T-helper 22 cell (primary cell): Measurements from ENCODE around the gene RPL32.
"Not testable (repeated sequence)": the region's sequence is repeated elsewhere in the genome, so short reads cannot be mapped to it uniquely, and the experiment has no call there.

Experiments
- DNase-seq: peaks from one replicate; pipeline ENCODE4 v3.0.0-alpha.2; 2020; ENCODE audit warnings: low read depth

Gene RPL32

GRCh38 chr3:12868039-12869034 is 27.0 kb upstream of the RPL32 start:
- peak; percentile 21 for DNase-seq

DNA sequence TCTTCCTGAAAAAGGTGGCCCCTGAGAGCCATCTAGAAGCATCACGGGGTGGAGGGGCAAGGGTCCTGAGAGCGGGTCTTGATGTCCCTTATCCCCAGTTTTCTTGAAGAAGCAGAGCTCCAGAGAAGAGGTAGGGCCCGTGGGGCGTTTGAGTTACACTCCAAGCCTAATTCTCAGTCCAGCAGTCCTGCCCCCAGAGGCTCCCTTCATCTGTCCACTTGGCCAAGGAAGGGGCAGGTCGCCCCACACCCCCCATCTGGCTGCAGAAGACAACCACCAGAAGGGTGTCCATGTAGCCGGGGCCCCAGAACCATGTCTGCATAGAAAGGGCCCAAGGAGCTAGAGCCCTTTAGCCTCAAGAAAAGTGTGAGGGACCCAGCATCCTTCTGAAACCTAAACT is 25.5 kb upstream of the RPL32 start:
- DNase-seq = no peak

DNA sequence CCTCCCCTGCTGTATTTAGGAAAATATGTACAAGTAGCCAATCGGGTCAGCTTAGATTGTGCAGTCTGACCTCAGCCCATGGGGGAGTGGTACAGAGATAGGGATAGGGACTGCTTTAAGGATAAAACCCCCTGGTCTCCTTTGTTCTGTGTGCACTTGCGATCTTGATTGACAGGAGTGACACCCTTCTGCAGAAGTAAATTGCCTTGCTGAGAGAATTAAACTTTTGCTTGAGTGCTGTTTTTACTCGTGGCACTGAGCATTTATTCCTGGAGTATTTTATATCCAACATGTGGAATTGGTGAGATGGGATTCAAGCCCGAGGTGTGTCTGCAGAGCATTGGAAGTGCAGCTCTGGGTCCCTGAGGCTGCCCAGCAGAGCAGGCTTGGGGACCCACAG is 23.9 kb upstream of the RPL32 start:
- DNase-seq = no peak

DNA sequence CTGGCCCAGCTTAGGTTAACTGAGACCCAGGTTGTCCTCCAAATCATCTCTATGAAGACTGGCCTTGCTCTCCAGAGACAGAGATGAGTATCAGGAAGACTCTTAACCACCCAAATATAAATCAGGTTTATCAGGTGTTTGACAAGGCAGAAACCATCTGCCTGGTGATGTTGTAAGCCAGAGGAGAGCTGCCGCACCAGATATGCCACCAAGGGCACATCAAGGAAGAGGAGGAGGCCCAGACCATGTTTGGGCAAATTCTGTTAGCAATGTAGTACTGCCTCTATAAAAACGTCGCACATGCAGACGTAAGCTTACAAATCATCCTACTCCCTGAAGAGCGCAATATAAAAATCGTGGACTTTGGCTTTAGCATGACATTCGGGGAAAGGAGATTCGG is 21.0 kb upstream of the RPL32 start:
- no peak for DNase-seq

GRCh38 chr3:12861611-12862010 is 20.2 kb upstream of the RPL32 start:
- no peak for DNase-seq

- no peak for DNase-seq
These were observed 18.5 kb upstream of the RPL32 start for GRCh38 chr3:12859840-12860239.

- DNase-seq = no peak
These were observed 15.3 kb upstream of the RPL32 start for GRCh38 chr3:12856626-12857025.

DNA sequence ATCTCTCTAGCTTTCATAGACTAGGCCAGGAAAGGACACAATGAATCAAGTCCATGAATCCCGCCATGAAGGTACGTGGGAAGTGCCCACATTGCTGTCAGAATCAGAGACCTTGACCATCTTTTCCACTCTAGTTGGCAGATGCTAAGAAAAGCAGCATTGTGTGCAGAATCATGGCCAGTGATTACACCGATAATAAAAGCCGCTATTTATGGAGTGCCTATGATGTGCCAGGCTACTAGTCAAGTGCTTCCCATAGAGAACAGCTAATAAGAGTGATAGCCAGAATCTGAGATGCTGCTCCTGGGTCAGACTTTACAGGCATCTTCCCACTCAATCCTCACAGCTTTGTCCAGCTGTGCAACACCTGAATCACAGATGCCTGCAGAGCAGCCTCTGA is 13.2 kb upstream of the RPL32 start:
- DNase-seq = no peak

DNA sequence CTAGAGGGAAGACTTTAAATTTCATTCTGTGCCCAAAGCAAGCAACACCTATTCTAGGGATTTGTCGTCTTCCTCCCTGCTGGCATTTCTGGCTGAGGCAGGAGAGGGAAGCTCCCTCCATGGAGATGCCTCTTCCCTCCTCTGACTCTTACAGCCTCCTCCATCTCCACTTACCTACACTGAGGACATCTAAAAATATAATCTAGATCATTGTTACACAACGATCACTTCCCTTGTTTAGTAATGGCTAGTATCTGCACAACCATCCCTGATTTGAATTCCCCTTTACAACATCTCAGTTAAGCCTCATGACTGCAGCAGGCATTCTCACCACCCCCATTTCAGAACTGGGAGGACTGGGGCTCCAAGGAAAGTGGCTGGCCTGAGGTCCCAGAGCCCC is 12.5 kb upstream of the RPL32 start:
- DNase-seq = not testable (repeated sequence)

DNA sequence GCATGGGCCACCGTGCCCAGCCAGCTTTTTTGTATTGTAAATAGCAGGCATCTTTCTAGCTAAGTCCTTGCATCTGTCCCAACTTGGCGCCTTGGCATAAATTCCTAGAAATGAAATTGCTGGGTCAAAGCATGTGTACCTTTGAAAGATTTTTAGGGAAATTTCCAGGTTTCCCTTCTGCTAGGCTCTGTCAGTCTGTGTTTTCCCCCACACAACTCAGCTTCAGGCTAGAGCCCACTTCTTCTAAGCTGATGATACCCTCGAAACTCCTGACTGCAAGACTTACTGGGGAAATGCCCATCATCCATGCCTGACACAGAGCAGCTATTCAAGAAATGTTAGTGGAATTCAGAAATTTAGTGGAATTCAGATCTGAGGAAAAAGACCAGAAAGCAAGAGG is 10.8 kb upstream of the RPL32 start:
- DNase-seq = no peak

- no peak for DNase-seq
These were observed 4.4 kb upstream of the RPL32 start for GRCh38 chr3:12845811-12846210.

- DNase-seq = no peak
These were observed 1.1 kb upstream of the RPL32 start for GRCh38 chr3:12842469-12842868.

- no peak for DNase-seq
These were observed 584 bp upstream of the RPL32 start for GRCh38 chr3:12841970-12842328.

- peak; percentile 8 for DNase-seq
These were observed 695 bp downstream of the RPL32 start for GRCh38 chr3:12840591-12841148.

DNA sequence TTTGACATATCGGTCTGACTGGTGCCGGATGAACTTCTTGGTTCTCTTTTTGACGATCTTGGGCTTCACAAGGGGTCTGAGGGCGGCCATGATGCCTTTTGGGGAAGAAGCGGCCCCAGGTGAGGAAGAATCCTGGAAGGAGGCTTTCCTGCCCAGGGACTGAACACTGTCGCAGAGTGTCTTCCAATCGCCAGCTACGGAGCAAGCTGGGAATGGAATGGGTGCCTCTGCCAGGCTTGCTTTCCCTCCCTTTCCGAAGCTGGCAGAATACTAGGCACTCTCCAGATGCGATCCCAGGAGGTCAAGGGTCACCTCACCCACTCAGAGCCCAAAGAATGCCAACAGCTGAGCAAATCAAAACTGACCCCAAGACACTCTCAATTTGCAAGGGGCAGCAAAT is 1.2 kb downstream of the RPL32 start:
- DNase-seq = not testable (repeated sequence)

DNA sequence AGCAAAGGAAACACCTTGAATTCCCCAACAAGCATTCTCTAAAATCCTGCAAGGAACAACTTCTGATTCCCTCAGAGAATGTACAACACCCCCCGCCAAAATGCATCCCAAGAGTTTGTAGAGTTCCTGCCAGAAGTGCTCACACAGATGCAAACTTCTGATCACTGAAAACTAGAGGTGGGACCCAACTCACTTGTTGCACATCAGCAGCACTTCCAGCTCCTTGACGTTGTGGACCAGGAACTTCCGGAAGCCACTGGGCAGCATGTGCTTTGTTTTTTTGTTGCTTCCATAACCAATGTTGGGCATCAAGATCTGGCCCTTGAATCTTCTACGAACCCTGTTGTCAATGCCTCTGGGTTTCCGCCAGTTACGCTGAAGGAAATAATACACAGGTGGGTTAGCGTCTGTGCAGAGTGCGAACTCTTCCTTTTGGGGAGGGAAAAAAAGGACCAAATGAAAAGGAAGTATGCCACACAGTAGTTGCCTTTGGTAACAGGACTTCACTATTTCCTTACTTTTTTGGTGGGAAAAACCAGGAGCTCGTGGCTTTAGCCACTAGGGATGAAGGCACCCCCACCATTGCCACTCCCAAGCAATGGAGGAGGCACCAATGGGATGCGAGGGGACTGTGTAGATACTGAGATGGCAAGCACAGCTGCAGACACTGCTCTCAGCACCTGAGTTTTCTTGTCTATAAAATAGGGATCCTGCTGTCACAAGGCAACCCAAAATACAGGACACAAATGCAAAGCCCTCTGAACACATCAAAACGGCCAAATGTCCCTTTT is 2.0 kb downstream of the RPL32 start:
- DNase-seq = no peak

DNA sequence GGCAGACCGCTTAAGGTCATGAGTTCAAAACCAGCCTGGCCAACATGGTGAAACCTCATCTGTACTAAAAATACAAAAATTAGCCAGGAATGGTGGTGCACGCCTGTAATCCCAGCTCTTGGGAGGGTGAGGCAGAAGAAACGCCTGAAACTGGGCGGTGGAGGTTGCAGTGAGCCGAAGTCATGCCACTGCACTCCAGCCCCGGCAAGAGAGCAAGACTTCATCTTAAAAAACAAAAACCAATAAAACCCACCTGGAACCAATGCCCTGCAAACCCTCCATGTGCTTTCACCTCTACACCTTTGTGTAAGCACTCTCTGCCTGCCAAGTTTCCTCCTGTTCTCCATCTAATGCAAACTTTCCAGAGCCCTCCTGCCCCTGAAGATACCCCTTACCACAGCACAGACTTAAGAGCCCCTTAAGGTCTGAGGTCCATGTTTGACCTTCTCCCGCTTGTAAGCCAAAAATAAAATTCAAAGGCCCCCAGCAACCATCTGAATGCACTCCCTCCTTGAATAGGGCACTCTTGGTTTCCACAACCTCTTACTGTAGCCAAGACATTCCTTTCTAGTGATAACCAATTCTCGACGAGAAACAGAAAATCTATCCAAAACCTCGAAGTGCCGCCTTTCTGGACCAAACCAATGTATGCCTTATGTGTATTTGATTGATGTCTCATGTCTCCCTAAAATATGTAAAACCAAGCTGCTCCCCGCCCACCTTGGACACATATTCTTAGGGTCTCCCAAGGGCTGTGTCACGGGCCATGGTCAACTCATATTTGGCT is 3.0 kb downstream of the RPL32 start:
- no peak for DNase-seq

GRCh38 chr3:12837295-12837986 is 3.9 kb downstream of the RPL32 start:
- DNase-seq = no peak

DNA sequence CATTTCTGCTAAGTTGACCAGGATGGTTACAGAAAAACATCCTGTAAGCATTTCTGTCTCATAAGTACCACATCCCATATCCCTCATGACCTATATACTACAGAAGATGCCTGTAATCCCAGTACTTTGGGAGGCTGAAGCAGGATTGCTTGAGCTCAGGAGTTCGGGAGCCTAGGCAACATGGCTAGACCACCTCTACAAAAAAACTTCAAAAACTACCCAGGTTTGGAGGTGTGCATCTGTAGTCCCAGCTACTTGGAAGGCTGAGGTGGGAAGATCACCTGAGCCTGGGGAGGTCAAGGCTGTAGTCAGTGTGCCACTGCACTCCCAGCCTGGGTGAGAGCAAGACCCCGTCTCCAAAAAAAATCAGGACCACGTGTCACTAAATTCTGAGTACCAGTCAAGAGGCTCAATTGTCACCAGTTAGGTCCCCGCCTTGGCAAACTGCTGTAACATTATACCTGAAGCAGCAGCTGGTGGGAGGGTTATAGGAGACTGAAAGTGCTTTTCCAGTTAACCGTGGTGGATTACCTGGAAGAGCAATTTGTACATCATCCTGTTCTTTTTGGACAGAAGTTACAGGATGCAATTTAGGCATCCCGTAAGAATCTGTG is 6.2 kb downstream of the RPL32 start:
- DNase-seq = no peak

DNA sequence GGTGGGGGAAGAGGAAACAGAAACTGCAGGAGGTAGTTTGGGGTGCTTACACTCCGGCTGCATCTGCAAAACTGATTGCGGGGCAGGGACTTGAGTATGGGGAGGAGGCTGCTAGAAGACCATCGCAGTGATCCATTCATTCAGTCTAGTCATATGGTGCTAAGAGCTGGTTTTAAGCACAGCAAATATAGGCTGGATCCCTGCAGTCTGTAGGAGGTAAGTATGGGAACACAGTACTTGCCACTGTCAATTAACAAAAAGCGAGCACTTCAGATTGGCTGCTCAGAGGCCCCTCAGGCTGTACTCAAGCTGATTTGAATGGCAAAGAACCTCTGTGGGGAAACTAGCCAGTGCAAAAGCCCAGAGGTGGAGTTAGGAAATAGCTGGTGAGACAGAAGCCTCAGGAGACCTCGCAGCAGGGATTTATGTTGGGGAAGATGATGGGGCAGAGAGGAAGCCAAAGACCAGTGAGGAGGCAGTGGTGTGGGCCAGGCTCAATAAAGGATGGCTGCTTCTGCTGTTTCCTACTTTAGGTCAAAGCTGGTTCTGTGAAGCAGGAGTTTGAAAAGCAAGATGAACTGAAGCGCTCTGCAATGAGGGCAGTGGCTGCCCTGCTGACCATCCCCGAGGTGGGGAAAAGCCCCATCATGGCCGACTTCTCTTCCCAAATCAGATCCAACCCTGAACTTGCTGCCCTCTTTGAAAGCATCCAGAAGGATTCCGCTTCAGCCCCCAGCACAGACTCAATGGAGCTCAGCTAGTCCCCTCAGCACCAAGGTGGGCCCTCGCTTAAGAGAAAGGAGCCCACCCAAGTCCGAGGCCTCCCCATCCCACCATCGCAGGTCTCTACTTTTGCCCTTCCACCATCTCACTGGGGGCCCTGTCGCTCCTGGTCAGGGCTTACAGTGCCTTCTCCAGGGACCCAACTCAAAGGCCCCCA is 7.9 kb downstream of the RPL32 start:
- no peak for DNase-seq
